Esophagus squamous epithelium (tissue), 5 donors: ENCODE data around the gene C4A. TPM values are rescaled to one million over a fixed set of nuclear protein-coding genes. Genes with fewer than 3 reads are reported as not detected.
"Not testable (repeated sequence)": the region's sequence is repeated elsewhere in the genome, so short reads cannot be mapped to it uniquely, and the experiment has no call there.

Source experiments
- DNase-seq: peaks from one replicate; lab custom pipeline; 2025; lab: John Stamatoyannopoulos, UW
- H3K27ac ChIP-seq, 4 donors: fragments of 200-600 bp; sonication (generic); one replicate each; pipeline ENCODE4 v1.5.1; 2016 to 2019; ENCODE audit warnings: mild to moderate bottlenecking in 1 of 4
- H3K27me3 ChIP-seq, 4 donors: fragments of 200-600 bp; sonication (generic); 1 replicate in 3 of 4; 2 replicates in 1 of 4; pipeline versions ENCODE4 v1.5.1 to v1.6.0; 2017 to 2021; ENCODE audit warnings: antibody characterized with exemption in 1 of 4
- H3K36me3 ChIP-seq, 3 donors: fragments of 200-600 bp; sonication (generic); one replicate each; pipeline ENCODE4 v1.5.1; 2016 to 2019
- H3K4me1 ChIP-seq, 3 donors: fragments of 200-600 bp; sonication (generic); one replicate each; pipeline ENCODE4 v1.5.1; 2017 to 2019
- H3K4me3 ChIP-seq, 4 donors: fragments of 200-600 bp; sonication (generic); 1 replicate in 3 of 4; 2 replicates in 1 of 4; pipeline ENCODE4 v1.5.1; 2016 to 2019; ENCODE audit warnings: mild to moderate bottlenecking in 2 of 4, moderate library complexity in 1 of 4
- H3K9me3 ChIP-seq, 3 donors: fragments of 200-600 bp; sonication (generic); one replicate each; pipeline ENCODE4 v1.5.1; 2016 to 2019
- WGBS, 2 donors: methylation state at CpG; one replicate each; pipeline ENCODE4 v1.1.5; 2018; 5-methylcytosine and 5-hydroxymethylcytosine counted together
- intact Hi-C: fragments of 100-400 bp; cut with DNase I; formaldehyde crosslinking; loops from one replicate; pipeline ENCODE4 v1.15.0; 2022
- total RNA-seq, 4 donors: library from RNA; depleted of rRNA; stranded (reverse); fragments of >200 nt; gene quantifications; one replicate each; pipeline ENCODE4 v1.1.0, GENCODE V29; 2016
- donor health status: DM: yes; HTN: yes; CAD: no.

C4A gene
- total RNA-seq, 4 donors from 2014 or later, result 2.0 to 11.8 (median 5.2) TPM

DNA sequence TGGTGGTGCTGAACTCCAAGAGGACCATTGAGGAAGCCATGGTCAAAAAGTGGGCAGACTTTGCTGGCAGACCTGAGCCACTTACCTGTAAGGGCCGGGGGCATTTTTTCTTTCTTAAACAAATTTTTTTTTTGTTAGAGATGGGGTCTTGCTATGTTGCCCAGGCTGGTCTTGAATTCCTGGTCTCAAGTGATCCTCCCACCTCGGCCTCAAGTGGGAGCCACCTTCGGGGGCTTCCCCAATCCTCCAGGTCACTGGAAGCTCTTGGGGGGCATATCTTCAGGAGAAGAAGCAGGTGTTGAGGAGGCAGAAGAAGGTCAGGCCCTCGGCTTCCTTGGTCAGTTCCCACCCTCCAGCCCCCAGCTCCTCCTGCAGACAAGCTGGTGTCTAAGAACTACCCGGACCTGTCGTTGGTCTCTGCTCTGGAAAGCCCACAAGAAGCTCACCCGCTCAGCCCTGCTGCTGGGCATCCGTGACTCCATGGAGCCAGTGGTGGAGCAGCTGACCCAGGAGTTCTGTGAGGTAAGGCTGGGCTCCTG, 24.2 kb downstream of the C4A start:
- H3K4me3 ChIP-seq, H3K36me3 ChIP-seq, H3K27me3 ChIP-seq, H3K27ac ChIP-seq, H3K4me1 ChIP-seq, H3K9me3 ChIP-seq, intact Hi-C loops, DNase-seq: not testable (repeated sequence)
- 80% methylated on average over 6 of the region's 8 CpGs; no CpG with 5 or more reads in 1 of the 2 donors for WGBS, 2 donors

DNA sequence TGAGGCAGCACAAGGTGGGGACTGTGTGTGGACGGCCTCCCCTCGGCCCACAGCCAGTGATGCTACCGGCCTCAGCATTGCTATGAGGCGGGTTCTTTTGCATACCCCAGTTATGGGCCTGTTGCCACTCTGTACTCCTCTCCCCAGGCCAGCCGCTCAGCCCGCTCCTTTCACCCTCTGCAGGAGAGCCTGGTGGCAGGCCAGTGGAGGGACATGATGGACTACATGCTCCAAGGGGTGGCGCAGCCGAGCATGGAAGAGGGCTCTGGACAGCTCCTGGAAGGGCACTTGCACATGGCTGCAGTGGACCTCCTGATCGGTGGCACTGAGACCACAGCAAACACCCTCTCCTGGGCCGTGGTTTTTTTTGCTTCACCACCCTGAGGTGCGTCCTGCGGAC, 25.2 kb downstream of the C4A start:
- H3K4me1 ChIP-seq, DNase-seq, H3K9me3 ChIP-seq, H3K4me3 ChIP-seq, H3K27ac ChIP-seq, H3K36me3 ChIP-seq, intact Hi-C loops, H3K27me3 ChIP-seq: not testable (repeated sequence)
- 81% methylated on average over 5 of the region's 12 CpGs; no CpG with 5 or more reads in 1 of the 2 donors for WGBS, 2 donors

DNA sequence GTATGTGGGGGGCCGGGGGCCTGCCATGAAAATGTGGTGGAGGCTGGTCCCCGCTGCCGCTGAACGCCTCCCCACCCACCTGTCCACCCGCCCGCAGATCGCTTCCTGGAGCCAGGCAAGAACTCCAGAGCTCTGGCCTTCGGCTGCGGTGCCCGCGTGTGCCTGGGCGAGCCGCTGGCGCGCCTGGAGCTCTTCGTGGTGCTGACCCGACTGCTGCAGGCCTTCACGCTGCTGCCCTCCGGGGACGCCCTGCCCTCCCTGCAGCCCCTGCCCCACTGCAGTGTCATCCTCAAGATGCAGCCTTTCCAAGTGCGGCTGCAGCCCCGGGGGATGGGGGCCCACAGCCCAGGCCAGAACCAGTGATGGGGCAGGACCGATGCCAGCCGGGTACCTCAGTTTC, 26.2 kb downstream of the C4A start:
- H3K4me1 ChIP-seq, H3K36me3 ChIP-seq, DNase-seq, H3K4me3 ChIP-seq, H3K27ac ChIP-seq, H3K9me3 ChIP-seq, intact Hi-C loops, H3K27me3 ChIP-seq: not testable (repeated sequence)
- WGBS, 2 donors, result no CpG with 5 or more reads among the region's 24 CpGs

DNA sequence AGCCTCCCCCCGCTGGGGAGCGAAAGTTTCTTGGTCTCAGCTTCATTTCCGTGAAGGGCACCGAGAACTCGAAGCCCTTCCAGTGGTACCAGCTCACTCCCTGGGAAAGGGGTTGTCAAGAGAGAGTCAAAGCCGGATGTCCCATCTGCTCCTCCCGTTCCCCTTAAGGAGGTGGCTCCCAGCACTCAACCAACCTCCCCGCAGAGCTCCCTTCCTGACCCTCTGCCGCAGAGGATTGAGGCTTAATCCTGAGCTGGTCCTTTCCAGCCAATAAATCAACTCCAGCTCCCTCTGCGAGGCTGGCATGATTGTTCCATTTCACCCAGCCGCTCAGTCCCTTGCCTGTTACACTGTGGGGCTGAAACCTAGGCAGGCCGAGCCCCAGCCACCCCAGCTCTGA, 26.8 kb downstream of the C4A start:
- DNase-seq, H3K27me3 ChIP-seq: not testable (repeated sequence)

DNA sequence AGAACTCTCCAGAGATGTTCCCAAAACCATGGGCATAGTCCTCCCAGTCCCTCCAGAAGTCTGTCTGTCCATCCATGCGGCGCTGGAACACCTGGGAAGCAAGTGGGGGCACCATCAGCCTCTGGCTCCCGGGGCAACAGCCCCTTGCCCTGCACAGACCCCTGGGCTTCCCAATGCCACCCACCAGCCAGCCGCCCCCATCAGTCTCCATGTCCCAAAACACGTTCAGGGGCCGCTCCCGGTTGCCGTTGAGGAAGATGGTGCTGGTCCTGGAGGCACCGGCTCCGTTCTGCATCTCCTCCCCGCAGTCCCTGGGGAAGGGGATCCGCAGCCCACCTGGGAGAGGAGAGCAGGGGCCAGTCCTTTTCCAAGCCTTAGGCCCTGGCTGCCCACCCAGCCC, 27.7 kb downstream of the C4A start:
- H3K36me3 ChIP-seq, H3K9me3 ChIP-seq, DNase-seq, H3K27me3 ChIP-seq, intact Hi-C loops, H3K27ac ChIP-seq, H3K4me1 ChIP-seq, H3K4me3 ChIP-seq: not testable (repeated sequence)
- WGBS, 2 donors, result no CpG with 5 or more reads among the region's 12 CpGs

More for the DNA sequence above, 26.8 kb downstream of the C4A start:
- H3K27ac ChIP-seq, H3K9me3 ChIP-seq, H3K4me3 ChIP-seq, H3K36me3 ChIP-seq, intact Hi-C loops, H3K4me1 ChIP-seq: not testable (repeated sequence)
- WGBS, 2 donors, result no CpG with 5 or more reads among the region's 12 CpGs

DNA sequence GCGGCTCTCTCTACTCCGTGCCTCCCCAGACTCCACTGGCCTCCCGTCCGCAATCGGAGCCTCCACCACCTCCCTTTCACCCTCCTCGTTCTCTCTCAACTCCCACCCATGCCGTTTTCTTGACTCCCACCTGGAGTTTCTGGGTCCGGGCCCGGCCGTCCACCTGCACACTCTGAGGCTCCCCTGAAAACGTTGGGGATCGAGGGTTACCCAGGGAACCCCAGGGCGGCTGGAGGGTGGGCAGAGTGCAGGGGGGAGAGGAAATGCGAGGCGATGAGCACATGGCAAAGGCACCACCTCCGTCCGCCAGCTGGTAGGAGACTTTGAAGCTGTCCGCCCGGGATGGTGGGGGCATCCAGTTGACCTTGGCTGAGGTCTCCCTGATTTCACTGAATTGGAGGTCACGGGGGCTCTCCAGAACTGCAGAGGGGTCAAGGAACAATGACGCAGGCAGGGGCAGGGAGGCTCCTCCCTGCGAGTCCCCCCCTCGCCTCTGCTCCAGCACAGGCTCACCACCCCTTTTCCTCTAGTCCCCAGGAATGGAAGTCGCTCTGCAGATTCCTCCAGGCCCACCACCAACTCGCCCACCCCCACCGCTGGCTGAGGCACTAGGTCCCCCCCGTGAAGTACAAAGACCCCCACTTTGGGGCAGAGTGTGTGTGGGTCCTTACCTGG, 29.1 kb downstream of the C4A start:
- H3K27me3 ChIP-seq, intact Hi-C loops, H3K4me1 ChIP-seq, H3K9me3 ChIP-seq, H3K27ac ChIP-seq, H3K4me3 ChIP-seq, DNase-seq, H3K36me3 ChIP-seq: not testable (repeated sequence)
- no CpG with 5 or more reads among the region's 27 CpGs for WGBS, 2 donors

DNA sequence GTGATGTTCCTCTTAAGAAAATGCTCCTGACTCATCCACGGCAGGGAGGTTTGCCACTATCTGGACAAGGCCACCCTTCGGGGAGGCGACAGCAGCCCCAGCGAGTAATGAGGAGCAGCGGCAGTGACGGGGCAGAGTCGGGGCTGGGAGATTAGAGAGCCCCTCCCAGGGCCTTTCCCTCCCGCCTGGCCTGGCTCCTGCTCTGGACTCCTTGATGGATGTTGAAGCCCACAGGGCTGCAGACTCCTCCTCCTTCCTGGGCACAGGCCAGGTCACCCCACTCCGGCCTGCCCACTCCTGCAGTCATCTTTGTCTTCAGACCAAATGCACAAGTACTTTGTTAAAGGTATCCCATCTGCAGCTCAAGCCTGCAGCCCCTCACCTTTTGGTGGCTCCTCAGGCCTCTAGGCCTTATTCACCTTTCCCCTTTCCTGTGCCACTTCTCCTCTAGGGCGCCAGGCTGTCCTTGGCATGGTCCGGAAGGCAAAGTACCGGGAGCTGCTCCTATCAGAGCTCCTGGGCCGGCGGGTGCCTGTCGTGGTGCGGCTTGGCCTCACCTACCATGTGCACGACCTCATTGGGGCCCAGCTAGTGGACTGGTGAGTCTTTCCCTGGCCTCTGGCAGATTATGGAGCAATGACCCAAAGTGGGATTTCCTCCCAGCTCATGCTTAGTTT, 31.2 kb downstream of the C4A start:
- H3K4me1 ChIP-seq, intact Hi-C loops, H3K9me3 ChIP-seq, H3K27me3 ChIP-seq, DNase-seq, H3K4me3 ChIP-seq, H3K36me3 ChIP-seq, H3K27ac ChIP-seq: not testable (repeated sequence)
- WGBS, 2 donors, result 78% methylated on average over 1 of the region's 17 CpGs; no CpG with 5 or more reads in 1 of the 2 donors

DNA sequence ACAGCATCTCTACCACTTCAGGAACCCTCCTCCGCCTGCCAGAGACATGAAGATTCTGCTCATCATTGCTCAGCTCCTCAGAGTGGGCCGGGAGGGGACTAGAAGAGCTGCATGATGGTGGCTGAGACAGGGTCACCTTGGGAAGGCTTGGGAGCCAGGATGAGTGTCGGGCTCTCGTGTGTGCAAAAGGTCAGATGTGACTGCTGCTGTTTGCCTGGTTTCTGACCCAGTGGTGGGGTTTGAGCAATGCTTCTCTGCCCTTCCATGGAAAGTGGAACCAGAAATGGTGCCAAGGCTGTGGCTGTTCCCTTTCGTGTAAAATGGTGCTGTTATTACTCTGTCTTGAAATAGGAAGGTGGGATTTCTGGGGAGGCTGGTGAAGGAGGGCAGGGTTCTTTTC, 31.9 kb downstream of the C4A start:
- intact Hi-C loops, DNase-seq: not testable (repeated sequence)
- WGBS, 2 donors, result no CpG with 5 or more reads among the region's 5 CpGs

DNA sequence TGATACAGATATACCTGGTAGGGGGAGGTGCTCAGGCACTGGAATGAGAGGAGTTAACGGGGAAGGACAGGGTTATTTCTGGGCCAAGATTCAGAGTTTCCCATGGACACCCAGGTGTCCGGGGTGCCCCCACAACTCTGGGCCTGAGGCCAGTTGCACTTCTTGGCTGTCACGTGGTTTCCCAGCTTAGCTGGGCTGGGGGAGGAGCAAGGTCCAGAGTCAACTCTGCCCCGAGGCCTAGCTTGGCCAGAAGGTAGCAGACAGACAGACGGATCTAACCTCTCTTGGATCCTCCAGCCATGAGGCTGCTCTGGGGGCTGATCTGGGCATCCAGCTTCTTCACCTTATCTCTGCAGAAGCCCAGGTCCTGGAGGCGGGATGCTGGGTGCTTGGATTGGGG, 32.7 kb downstream of the C4A start, which contains the start of gene C4B:
C4B (plus strand) TSS at position 249 of the 400 bp plus-strand sequence; CDS start at position 300, 51 bp downstream.
- H3K4me3 ChIP-seq, H3K27ac ChIP-seq, H3K9me3 ChIP-seq, H3K36me3 ChIP-seq, intact Hi-C loops, H3K27me3 ChIP-seq, H3K4me1 ChIP-seq, DNase-seq: not testable (repeated sequence)
- WGBS, 2 donors, result no CpG with 5 or more reads among the region's 6 CpGs

More for the DNA sequence above, 31.9 kb downstream of the C4A start:
- H3K27me3 ChIP-seq, H3K27ac ChIP-seq, H3K4me1 ChIP-seq, H3K4me3 ChIP-seq, H3K36me3 ChIP-seq, H3K9me3 ChIP-seq: not testable (repeated sequence)

DNA sequence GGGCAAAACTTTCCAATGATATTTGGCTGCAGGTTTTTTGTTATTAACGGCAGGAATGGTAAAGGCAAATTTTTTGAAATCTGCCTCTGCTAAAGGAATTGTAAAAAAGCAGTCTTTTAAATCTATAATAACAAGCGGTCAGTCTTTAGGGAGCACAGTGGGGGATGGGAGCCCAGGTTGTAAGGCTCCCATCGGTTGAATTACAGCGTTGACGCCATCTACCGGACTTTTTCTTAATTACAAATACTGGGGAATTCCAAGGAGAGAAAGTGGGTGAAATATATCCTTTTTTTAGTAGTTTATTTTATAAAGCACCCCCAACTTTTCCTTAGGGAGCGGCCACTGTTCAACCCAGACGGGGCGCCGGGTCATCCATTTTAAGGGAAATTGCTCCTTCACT, 40.2 kb downstream of the C4A start:
- not testable (repeated sequence) for H3K36me3 ChIP-seq, H3K4me3 ChIP-seq
- no CpG with 5 or more reads among the region's 10 CpGs for WGBS, 2 donors

DNA sequence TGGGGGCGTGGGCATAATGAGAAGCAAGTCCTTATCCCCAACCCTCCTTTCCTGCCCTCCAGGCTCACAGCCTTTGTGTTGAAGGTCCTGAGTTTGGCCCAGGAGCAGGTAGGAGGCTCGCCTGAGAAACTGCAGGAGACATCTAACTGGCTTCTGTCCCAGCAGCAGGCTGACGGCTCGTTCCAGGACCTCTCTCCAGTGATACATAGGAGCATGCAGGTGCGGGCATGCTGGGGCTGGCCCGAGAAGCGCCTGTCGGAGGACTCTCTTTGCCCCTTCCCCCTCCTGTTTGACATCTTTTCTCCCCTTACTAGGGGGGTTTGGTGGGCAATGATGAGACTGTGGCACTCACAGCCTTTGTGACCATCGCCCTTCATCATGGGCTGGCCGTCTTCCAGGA, 46.8 kb downstream of the C4A start:
- H3K4me1 ChIP-seq, H3K27me3 ChIP-seq, intact Hi-C loops, H3K36me3 ChIP-seq, DNase-seq, H3K27ac ChIP-seq, H3K9me3 ChIP-seq, H3K4me3 ChIP-seq: not testable (repeated sequence)
- 36% methylated on average over 5 of the region's 10 CpGs; no CpG with 5 or more reads in 1 of the 2 donors for WGBS, 2 donors

More for the DNA sequence above, 40.2 kb downstream of the C4A start:
- intact Hi-C loops, H3K4me1 ChIP-seq, H3K9me3 ChIP-seq, H3K27me3 ChIP-seq, DNase-seq, H3K27ac ChIP-seq: not testable (repeated sequence)

DNA sequence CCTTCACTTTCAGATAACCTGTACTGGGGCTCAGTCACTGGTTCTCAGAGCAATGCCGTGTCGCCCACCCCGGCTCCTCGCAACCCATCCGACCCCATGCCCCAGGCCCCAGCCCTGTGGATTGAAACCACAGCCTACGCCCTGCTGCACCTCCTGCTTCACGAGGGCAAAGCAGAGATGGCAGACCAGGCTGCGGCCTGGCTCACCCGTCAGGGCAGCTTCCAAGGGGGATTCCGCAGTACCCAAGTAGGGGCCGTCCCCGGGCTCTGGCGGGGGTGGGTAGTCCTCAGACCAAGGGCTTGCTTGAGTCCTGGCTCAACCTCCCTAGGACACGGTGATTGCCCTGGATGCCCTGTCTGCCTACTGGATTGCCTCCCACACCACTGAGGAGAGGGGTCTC, 47.7 kb downstream of the C4A start:
- DNase-seq, intact Hi-C loops, H3K27me3 ChIP-seq, H3K36me3 ChIP-seq, H3K9me3 ChIP-seq, H3K27ac ChIP-seq, H3K4me3 ChIP-seq, H3K4me1 ChIP-seq: not testable (repeated sequence)
- WGBS, 2 donors, result no CpG with 5 or more reads among the region's 14 CpGs
